Measurements from ENCODE around the gene SNF8.
"Not testable (repeated sequence)": the region's sequence is repeated elsewhere in the genome, so short reads cannot be mapped to it uniquely, and the experiment has no call there.

Gene SNF8
- total RNA-seq = 40.0 to 68.6 (median 45.0) reads per million in 4 experiments

GRCh38 chr17:48944515-48945260, at the start of gene SNF8:
Gene SNF8 (minus strand): TSS chr17:48944842. CDS start chr17:48944734, 108 bp downstream.
- peak; percentile 83 for DNase-seq

DNA sequence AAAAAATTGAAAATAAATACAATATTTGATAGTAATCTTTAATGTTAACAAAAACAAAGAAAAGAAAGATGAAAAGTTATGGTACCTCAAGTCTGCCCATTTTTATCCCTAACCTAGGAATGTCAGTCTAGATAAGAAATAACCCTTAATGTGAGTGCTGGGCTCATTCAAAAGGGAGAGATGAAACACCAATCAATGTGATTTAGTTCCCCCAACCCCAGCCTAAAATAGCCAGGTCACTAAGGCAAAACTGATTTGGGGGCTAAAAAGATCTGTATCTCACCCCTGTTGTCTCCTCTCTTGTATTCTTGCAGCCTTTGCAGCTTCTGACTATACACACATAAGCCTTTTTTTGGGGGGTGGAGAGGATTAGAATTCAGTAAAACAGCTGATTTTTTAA, 49.3 kb upstream of the SNF8 start:
- DNase-seq = no peak

DNA sequence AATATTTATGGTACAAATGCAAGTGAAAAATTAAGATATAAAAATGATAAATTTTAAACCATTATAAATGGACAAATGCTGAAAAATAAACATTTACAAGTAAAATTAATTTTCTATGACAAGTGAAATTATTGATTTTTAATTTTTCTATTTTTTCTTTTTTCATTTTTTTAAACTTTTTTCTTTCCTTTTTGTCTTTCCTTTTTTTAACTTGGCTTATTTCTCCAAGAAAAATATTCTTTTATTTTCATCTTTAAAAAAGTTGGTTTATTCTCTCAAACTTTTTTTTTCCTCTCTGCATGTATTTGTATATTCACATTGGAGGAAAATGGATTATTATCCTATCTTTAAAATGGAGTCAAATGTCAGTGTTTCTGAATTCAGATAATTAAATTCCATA, 48.7 kb upstream of the SNF8 start:
- DNase-seq = no peak

GRCh38 chr17:48992444-48992843, 47.8 kb upstream of the SNF8 start:
- DNase-seq = no peak

DNA sequence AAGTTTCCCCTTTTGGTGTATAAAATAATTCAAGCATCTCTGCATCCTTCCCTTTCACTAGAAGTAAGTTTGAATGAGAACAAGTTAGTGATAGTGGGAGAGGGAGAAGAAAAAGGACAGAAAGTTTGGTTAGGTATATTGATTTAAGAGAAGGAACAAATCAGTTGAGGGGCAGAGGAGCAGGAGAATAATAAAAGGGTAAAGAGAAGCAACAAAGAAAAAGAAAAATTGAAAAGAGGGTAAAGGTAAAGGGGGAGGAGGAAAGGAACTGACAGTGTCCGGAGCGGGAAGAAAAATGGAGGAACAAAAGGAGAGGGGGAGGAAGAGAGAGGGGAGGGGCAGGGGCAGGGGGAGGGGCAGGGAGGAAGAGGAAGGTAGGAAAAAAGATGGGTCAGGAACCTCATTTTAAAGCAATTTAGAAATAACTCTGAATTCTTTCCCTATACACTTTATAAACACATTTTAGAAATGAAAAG, 46.3 kb upstream of the SNF8 start:
- no peak for DNase-seq

DNA sequence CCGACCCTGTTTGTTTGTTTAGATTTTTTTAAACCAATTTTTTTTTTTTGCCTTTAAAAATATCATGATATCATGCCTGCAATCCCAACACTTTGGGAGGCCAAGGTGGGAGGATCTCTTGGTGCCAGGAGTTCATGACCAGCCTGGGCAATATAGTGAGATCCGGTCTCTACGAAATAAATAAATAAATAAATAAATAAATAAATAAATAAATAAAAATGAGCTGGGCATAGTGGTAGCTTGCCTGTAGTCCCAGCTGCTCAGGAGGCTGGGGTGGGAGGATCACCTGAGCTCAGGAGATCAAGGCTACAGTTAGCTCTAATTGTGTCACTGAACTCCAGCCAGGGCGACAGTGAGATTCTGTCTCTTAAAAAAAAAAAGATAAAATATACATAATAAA, 44.5 kb upstream of the SNF8 start:
- no peak for DNase-seq

- no peak for DNase-seq
Observed at GRCh38 chr17:48985436-48986245, 41.0 kb upstream of the SNF8 start.

DNA sequence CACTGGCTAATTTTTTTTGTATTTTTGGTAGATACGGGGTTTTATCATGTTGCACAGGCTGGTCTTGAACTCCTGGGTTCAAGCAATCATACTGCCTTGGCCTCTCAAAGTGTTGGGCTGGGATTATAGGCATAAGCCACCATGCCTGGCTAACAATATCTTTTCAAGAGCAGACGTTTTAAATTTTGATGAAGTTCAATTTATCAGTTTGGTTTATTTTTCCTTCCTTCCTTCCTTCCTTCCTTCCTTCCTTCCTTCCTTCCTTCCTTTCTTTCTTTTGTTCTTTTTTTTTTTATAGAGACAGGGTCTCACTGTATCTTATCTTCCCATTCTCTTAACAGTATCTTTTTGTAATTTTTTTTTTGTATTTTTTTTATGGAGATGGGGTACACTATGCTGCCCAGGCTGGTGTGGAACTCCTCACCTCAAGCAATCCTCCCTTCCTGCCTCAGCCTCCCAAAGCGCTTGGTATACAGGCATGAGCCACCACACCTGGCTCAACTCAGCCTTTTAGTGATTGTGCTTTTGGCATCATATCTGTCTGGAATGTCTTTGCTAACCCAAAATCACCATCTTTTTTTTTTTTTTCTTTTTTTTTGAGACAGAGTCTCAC, 37.4 kb upstream of the SNF8 start:
- DNase-seq = no peak

DNA sequence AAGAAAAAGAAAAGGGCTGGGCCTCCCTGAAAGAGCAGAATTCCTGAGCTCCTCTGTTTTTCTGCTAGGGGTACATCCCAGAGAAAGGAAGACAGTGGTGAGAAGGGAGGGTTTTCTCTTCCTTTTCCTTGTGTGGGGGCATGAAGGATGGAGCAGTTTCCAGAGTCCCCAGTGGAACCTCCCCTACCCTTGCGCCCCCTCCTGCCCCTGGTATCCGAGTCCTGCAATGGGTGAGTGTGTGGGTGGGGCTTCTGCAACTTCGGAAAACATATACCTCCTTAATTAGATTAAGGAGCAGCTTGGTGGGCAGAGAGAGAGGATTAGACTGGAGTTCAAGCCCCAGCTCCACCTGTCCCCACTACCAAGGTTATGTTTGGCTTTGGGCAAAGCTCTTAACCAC, 29.2 kb upstream of the SNF8 start:
- DNase-seq = no peak

DNA sequence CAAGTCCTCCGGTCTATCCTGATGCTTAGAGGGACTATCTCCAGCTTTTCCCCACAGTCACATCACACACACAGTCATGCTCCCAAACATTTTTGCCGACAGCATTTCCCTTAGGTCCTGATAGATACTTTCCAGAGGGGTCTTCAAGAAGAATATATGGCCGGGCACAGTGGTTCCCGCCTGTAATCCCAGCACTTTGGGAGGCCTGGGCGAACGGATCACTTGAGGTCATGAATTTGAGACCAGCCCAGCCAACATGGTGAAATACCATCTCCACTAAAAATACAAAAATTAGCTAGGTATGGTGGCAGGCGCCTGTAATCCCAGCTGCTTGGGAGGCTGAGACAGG, 28.1 kb upstream of the SNF8 start:
- no peak for DNase-seq

- no peak for DNase-seq
Observed at GRCh38 chr17:48970865-48971687, 26.4 kb upstream of the SNF8 start.

DNA sequence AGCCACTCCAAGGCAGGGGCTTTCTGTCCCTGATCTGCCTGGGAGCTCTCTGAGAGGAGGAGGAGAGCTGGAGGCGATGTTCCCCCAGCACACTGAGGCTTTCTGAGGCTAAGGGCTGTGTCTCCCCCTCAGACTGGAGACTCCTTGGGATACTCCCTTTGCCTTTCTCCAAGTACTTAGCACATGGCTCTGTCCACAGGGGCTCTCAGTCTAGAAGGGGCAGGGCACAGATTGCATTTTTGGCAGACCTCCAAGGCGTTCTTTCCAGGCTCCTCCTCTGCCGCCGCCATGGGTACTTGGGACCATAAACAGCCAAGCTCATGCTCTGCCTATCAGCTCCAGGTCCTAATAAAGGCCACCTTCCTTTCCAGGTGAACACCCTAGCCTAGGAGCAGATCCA, 25.6 kb upstream of the SNF8 start:
- no peak for DNase-seq

GRCh38 chr17:48961516-48962233, 17.0 kb upstream of the SNF8 start:
- DNase-seq = no peak

- DNase-seq = no peak
Observed at GRCh38 chr17:48960834-48961515, 16.3 kb upstream of the SNF8 start.

GRCh38 chr17:48954300-48954755, 9.7 kb upstream of the SNF8 start:
- no peak for DNase-seq

DNA sequence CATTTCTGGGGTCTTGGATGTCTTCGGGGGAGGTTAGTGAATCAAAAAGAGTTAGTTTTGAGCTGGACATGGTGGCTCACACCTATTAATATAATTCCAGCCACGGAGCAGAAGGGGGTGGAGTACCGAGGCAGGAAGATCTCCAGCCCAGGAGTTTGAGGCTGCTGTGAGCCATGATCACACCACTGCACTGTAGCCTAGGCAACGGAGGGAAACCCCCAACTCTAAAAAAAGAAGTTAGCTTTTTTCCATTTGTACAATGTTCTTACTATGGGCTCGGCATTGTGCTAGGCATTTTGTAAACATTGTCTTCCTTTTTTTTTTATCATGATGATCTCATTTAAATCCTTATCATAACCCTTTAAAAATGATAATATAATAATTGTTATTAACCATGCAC, 8.3 kb upstream of the SNF8 start:
- DNase-seq = no peak

- no peak for DNase-seq
Observed at GRCh38 chr17:48951572-48951971, 6.9 kb upstream of the SNF8 start.

GRCh38 chr17:48945261-48945651, 614 bp upstream of the SNF8 start:
- DNase-seq = not testable (repeated sequence)

DNA sequence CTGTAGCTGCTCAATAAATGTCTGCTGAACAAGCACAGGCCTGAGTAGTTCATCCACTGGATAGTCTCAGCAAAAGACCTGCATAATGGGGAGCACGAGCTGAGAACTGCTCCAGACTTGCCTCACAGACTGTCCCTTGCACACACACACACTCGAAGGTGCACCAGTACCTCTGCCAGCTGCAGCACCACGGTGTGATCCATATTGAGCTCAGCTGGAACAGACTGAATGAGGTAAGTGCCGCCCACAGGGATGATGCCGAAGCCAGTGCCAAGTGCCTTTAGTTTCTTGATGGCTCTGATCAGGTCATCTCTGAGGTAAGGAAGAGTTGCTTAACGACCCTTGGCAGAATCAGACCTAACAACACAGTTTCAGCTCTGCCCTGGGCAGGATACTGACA, 11.6 kb downstream of the SNF8 start:
- no peak for DNase-seq

- no peak for DNase-seq
Observed at GRCh38 chr17:48930435-48930873, 14.2 kb downstream of the SNF8 start.

DNA sequence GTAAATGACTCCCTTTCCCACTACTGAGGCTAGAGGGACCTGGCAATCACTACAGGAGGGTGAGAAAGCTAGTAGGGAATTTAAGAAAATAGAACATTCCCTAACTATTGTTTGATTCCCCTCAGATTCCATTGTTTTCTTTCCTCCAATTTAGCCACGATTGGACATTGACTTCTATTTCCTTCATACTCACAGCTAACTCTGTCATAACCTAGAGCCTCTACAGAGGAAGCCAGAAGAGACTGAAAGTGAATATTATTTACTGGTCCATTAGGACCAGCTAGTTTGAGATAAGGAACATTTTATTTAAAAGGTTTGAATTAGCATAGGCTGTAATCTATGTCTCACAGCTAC, 14.9 kb downstream of the SNF8 start:
- DNase-seq = no peak

All from effector CD8-positive, alpha-beta T cell (primary cell).